GM21381 (cell line): ENCODE measurements around the gene TESK2.
"Not testable (repeated sequence)": the region's sequence is repeated elsewhere in the genome, so short reads cannot be mapped to it uniquely, and the experiment has no call there.

ENCODE experiments used
- ATAC-seq: cut with Tn5 transposase; IDR thresholded peaks from one replicate; pipeline ENCODE4 v1.9.1; 2021; ENCODE audit warnings: mild to moderate bottlenecking, moderate library complexity; ENCODE audit not compliant: unreplicated experiment

TESK2 gene

GRCh38 chr1:45380125-45380524 is 110.8 kb downstream of the TESK2 start:
- no peak for ATAC-seq

- ATAC-seq, result no peak
Observed at GRCh38 chr1:45379524-45379923, 111.4 kb downstream of the TESK2 start.

- no peak for ATAC-seq
Observed at GRCh38 chr1:45378184-45378583, 112.8 kb downstream of the TESK2 start.

DNA sequence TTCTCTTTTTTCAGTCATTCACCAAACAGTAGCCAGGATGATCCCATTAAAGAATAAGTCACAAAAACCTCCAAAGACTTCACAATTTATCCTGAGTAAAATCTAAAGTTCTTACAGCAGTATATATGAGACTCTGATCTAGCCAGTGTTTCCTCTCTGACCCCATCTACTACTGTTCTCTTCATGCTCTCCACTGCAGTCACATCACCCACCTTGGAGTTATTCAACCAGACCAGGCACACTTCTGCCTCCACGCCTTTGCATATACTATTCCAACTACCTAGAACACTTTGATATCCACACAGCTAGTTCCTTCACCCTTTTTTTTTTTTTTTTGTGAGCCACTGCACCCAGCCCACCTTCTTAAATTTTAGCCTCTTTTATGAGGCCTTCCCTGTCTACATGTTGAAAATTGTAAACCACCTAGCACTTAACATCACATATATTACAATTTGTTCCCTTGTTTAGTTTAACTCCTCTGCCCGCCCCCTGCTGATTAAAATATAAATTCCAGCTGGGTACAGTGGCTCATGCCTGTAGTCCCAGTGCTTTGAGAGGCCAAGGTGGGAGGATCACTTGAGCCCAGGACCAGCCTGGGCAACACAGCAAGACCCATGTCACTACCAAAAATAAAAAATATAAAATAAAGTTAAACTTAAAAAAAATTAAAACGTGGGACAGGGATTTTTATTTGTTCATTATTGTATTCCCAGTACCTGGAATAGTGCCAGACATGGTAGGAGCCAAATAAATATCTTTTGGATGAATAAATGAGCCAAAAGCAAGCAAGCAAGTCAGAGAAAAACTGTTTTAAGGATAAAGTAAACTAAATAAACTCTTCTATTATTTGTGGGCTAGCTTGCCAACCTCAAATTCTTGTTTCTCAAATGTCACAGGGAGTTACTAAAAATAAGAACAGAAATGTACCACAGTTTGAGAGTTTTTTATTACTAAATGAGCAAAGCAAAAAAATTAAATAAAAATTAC is 115.6 kb downstream of the TESK2 start:
- ATAC-seq, result no peak

GRCh38 chr1:45373573-45373972 is 117.4 kb downstream of the TESK2 start:
- no peak for ATAC-seq

DNA sequence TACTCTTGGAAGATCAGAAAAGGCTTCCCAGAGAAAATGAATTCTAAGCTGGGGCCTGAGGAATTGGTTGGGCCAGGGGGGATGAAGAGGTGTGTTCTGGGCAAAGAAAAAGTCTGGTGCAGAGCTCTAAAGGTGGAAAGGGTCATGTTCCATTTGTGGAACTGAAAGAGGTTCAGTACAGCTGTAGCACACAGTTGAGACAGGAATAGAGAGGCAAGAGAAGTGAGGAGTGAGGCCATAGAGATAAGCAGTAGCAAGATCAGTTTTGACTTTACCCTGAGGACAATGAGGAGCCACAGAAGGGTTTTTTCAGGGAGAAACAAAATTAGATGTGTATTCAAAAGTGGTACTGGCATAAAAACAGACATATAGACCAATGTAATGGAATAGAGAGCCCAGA is 120.4 kb downstream of the TESK2 start:
- peak; percentile 54 for ATAC-seq

DNA sequence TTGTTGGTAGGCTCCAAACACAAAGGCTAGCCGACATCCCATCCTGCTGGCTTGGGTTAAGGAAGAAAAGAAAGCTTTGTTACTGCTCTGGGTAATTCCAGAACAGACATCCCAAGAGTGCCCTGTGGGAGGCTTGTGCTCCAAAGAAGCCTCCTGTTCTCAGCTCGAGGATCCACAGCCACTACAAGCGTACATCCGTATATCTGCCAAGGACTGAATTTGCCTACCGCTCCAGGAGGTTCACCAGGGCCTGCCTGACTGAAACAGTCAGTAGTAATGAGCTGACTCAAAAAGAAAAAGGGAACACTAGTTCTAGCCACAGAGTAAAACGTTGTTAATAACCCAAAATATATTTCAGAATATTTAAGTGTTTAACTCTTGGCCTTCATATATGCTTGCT is 125.9 kb downstream of the TESK2 start:
- peak; percentile 66 for ATAC-seq

GRCh38 chr1:45364294-45364693 is 126.7 kb downstream of the TESK2 start:
- ATAC-seq, result no peak

DNA sequence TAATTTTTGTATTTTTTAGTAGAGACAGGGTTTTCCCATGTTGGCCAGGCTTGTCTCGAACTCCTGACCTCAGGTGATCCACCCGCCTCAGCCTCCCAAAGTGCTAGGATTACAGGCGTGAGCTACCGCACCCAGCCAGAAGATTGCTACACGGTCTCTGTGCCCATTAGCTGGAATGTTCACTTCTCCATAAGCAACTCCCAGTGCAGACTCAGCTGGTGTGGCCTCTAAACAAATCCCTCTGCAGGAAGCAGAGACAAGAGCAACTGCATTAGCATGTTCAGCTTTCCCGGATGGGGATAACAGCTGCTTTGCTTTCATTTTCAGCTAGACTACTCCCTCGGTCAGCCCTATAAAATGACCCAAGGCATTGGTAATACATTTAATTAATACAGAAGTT is 130.0 kb downstream of the TESK2 start:
- ATAC-seq, result not testable (repeated sequence)

- ATAC-seq, result no peak
Observed at GRCh38 chr1:45359882-45360513, 131.0 kb downstream of the TESK2 start.

DNA sequence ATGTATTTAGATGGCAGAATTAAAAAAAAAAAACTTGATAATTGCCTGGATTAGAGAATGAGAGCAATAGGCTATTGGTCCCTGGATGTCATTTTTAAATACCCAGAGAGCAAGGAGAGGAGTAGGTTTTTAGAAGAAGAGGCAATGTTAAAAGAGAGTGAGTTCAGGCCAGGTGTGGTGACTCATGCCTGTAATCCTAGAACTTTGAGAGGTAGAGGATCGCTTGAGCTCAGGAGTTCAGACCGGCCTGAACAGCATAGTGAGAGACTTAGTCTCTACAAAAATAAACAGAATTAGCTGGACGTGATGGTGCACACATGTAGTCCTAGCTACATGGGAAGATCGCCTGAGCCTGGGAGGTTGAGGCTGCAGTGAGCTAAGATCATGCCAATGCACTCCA is 134.8 kb downstream of the TESK2 start:
- ATAC-seq, result no peak

GRCh38 chr1:45355683-45356082 is 135.3 kb downstream of the TESK2 start:
- ATAC-seq, result no peak

- ATAC-seq, result no peak
Observed at GRCh38 chr1:45354838-45355237, 136.1 kb downstream of the TESK2 start.

GRCh38 chr1:45353685-45354084 is 137.3 kb downstream of the TESK2 start:
- ATAC-seq, result no peak

DNA sequence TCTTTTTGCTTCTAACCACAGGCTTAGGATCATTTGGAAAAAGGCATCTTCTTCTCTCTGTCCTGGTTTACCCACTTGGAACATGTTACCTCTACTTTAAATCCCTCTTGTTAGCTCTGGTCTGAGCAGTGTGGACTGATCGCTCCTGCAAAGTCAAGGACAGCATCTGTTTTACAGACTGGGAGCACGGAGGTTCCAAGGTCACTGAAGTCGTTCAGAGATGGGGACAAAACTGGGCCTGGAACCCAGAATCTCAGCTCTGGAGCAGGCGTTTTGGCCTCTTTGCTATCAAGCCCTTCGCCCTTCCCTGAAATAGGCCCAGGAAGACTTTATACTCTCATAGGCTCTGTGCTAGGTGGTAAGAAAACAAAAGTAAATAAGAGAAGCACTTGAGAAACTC is 139.5 kb downstream of the TESK2 start:
- ATAC-seq, result no peak

DNA sequence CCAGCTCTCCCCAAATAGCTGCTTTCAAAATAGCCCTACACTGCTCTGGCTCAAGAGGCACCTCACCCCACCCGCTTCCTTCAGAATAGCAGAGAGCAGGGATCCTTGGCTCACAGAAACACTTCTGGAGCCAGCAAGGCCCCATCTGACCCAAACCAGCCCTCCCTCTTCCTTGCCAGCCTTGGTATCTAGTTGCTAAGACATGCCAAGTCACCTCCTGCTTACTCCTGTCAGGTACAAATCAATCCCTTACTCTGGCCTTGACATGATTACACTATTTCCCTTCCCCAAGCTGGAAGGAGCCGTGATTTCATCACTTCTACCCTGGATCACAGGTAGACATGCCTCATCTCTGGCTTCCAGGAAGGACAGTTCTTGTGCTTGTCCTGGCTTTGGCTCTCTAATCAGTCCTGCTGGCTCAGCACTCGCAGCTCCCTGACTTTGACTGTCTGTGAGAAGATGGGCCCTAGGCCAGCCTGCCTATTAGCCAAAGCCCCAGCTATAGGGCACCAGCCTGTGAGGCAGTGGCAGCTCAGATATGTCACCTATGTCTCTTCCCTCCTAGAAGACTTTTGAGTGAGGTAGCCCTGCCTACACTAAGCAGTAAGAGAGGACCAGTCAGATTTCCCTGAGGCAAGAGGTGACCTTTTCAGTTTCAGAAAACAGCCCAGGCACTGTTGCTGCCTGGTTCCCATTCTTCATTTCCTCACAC is 141.8 kb downstream of the TESK2 start:
- ATAC-seq, result no peak

DNA sequence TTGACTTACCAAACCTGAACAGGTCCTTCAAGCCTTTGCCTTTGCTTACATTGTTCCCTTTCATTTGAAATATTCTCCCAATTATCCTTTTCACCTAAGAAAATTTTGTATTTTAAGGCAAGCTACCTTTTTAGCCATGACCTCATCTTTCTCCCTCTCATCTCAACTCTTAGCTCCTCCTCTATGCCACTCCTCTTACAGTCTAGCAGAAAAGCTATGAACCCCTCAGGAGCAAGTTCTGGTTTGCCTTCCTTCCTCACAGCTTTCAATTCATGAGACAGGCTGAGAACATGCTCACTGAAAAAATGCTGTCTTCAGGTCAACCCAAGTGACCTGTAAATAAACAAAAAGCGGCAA is 142.4 kb downstream of the TESK2 start:
- ATAC-seq, result no peak

- no peak for ATAC-seq
Observed at GRCh38 chr1:45348020-45348419, 142.9 kb downstream of the TESK2 start.

DNA sequence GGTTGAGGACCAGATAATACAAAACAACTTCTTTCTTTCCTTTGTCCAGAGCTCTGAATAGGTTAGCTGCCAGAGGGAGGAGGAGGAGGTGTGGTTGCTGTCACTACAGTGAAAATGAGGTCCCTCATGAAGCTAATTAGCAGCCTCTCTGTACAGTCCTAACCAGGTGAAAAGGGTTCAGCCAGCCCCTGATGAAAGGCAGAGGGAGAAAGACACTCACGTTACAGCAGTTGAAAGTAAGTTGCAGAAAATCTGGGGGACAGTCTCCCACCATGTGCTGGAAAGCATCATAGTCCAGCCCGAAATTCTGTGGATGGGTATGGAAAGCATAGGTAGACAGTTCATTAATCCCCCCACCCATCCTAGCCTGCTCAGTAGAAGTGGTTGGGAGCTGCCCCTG is 144.5 kb downstream of the TESK2 start:
- no peak for ATAC-seq

DNA sequence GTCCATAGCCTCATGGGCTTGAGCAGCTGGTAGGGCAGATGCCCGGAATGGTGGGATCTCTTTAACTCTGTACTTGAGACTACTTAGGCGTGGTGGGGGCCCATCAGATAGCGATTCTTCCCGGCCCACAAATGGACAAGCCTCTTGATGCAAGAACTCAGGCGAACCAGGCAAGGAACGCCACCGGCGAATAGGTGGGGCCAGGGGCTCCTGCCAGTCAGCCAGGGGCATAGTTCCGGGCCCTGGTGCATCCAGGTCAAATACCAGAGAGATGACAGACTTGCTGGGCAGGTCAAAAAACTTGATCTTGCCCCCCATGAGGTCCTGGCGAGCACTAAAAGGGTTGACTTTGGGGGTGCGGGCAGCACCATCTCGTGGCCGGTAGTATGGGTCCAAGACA is 145.9 kb downstream of the TESK2 start:
- no peak for ATAC-seq

DNA sequence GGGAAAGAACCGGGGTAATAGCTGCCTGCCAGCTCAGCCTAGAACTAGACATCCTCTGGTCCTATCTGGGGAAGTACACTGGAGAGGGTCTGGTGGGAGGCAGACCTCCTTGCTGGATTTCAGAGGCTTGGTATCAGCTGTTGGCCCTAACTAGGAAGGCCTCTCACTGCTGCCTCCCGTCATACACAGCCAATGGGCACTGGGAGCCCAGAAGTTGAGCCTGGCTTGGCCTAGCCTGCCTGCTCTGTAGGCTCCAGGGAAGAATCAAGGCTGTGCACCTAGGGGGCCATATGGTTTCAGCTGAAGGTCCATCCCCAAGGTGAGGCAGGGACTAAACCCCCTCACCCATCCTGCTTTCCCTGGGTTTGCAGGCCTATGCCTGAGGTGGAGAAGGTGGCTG is 146.5 kb downstream of the TESK2 start:
- no peak for ATAC-seq
